GM12801 (cell line): ENCODE measurements around the gene PARP15.

Experiments used
- CTCF ChIP-seq: IDR thresholded peaks from one replicate; pipeline ENCODE4 v1.5.1; 2011; ENCODE audit warnings: control low read depth; ENCODE audit not compliant: insufficient read length; ENCODE audit errors: extremely low read depth

PARP15 gene

GRCh38 chr3:122636697-122637096, 59.2 kb downstream of the PARP15 start:
- TF ChIP-seq CTCF = no peak

- no peak for TF ChIP-seq CTCF
Observed at GRCh38 chr3:122640437-122640999, 63.1 kb downstream of the PARP15 start.

- no peak for TF ChIP-seq CTCF
Observed at GRCh38 chr3:122642935-122643334, 65.5 kb downstream of the PARP15 start.

- no peak for TF ChIP-seq CTCF
Observed at GRCh38 chr3:122646146-122646988, 68.9 kb downstream of the PARP15 start.

GRCh38 chr3:122660297-122660974, 83.0 kb downstream of the PARP15 start:
- no peak for TF ChIP-seq CTCF

GRCh38 chr3:122661633-122662032, 84.2 kb downstream of the PARP15 start:
- no peak for TF ChIP-seq CTCF

GRCh38 chr3:122662505-122662904, 85.1 kb downstream of the PARP15 start:
- TF ChIP-seq CTCF = no peak
